Right lung (tissue), 5 donors: ENCODE data around the gene ARL15. TPM values are rescaled to one million over a fixed set of nuclear protein-coding genes. Genes with fewer than 3 reads are reported as not detected.
"Not testable (repeated sequence)": the region's sequence is repeated elsewhere in the genome, so short reads cannot be mapped to it uniquely, and the experiment has no call there.

Source experiments
- DNase-seq, 2 donors: peaks; one replicate each; pipeline ENCODE4 v3.0.0-alpha.2; 2013
- polyA plus RNA-seq, 5 donors: library from polyadenylated mRNA; unstranded; fragments of 120-200 nt; gene quantifications; one replicate each; pipeline versions ENCODE4 v1.2.1 to v1.2.3, GENCODE V29; 2013; ENCODE audit warnings: inconsistent platforms in 1 of 5, low replicate concordance in 1 of 5; ENCODE audit not compliant: insufficient read length in 5 of 5, insufficient read depth in 1 of 5

ARL15 gene
- polyA plus RNA-seq, 5 donors = 16.5 to 30.1 (median 25.3) TPM

- DNase-seq = no peak
These were observed 214.4 kb downstream of the ARL15 start for GRCh38 chr5:54095969-54096368.

- DNase-seq = no peak
These were observed 215.7 kb downstream of the ARL15 start for GRCh38 chr5:54094706-54095105.

- DNase-seq = no peak
These were observed 216.5 kb downstream of the ARL15 start for GRCh38 chr5:54093861-54094260.

- DNase-seq = no peak
These were observed 217.3 kb downstream of the ARL15 start for GRCh38 chr5:54093081-54093492.

GRCh38 chr5:54091307-54092130 is 218.9 kb downstream of the ARL15 start:
- DNase-seq = no peak

GRCh38 chr5:54090495-54091120 is 219.8 kb downstream of the ARL15 start:
- no peak for DNase-seq

GRCh38 chr5:54088081-54088480 is 222.3 kb downstream of the ARL15 start:
- no peak for DNase-seq

GRCh38 chr5:54087436-54087835 is 222.9 kb downstream of the ARL15 start:
- no peak for DNase-seq

- no peak for DNase-seq
These were observed 224.2 kb downstream of the ARL15 start for GRCh38 chr5:54086191-54086590.

- DNase-seq = no peak
These were observed 225.7 kb downstream of the ARL15 start for GRCh38 chr5:54084696-54085095.

GRCh38 chr5:54083851-54084250 is 226.5 kb downstream of the ARL15 start:
- DNase-seq = no peak

- no peak for DNase-seq
These were observed 227.1 kb downstream of the ARL15 start for GRCh38 chr5:54083245-54083644.

GRCh38 chr5:54081415-54081814 is 229.0 kb downstream of the ARL15 start:
- DNase-seq = no peak

GRCh38 chr5:54080831-54081230 is 229.5 kb downstream of the ARL15 start:
- no peak for DNase-seq

- DNase-seq = no peak
These were observed 236.6 kb downstream of the ARL15 start for GRCh38 chr5:54073735-54074134.

- no peak for DNase-seq
These were observed 237.2 kb downstream of the ARL15 start for GRCh38 chr5:54073131-54073530.

GRCh38 chr5:54066433-54066832 is 243.9 kb downstream of the ARL15 start:
- DNase-seq = no peak

GRCh38 chr5:54063817-54064216 is 246.6 kb downstream of the ARL15 start:
- DNase-seq = no peak

GRCh38 chr5:54062958-54063357 is 247.4 kb downstream of the ARL15 start:
- DNase-seq = no peak

GRCh38 chr5:54060919-54061318 is 249.5 kb downstream of the ARL15 start:
- DNase-seq = not testable (repeated sequence)

GRCh38 chr5:54049963-54050362 is 260.4 kb downstream of the ARL15 start:
- no peak for DNase-seq

GRCh38 chr5:54049144-54049543 is 261.2 kb downstream of the ARL15 start:
- DNase-seq = no peak

GRCh38 chr5:54045077-54045792 is 265.1 kb downstream of the ARL15 start:
- no peak for DNase-seq
